ENCODE data around the gene LARGE1. TPM values are rescaled to one million over a fixed set of nuclear protein-coding genes. Genes with fewer than 3 reads are reported as not detected.

Gene LARGE1
- total RNA-seq, 1 donor from 2014 or later: 195 TPM

GRCh38 chr22:33835265-33835664 lies 85.0 kb downstream of the LARGE1 start:
- Mint-ChIP-seq H3K27ac (peak overlapping the region; percentile 78), H3K4me1 (ENCODE audit: low read depth) (peaks cover 32% of the 10 kb centered on the region), H3K27me3 (no peaks in the 10 kb centered on the region), H3K9me3 (ENCODE audit: low read depth) (no peaks in the 10 kb centered on the region), H3K4me3 (ENCODE audit: low read depth) (no peak overlapping the region), H3K36me3 (ENCODE audit: insufficient read depth) (no peaks in the 10 kb centered on the region)
- TF ChIP-seq CTCF (IDR thresholded peaks at IDR 0.05; ENCODE audit: unreplicated experiment): no peak
- DNase-seq (ENCODE audit: low spot score, unreplicated experiment): no peak

GRCh38 chr22:33832558-33833151 lies 87.6 kb downstream of the LARGE1 start:
- Mint-ChIP-seq H3K4me1 (ENCODE audit: low read depth) (peaks cover 30% of the 10 kb centered on the region), H3K27me3 (no peaks in the 10 kb centered on the region), H3K4me3 (ENCODE audit: low read depth) (no peak overlapping the region), H3K27ac (no peak overlapping the region), H3K9me3 (ENCODE audit: low read depth) (no peaks in the 10 kb centered on the region), H3K36me3 (ENCODE audit: insufficient read depth) (peaks cover 3% of the 10 kb centered on the region)
- TF ChIP-seq CTCF (IDR thresholded peaks at IDR 0.05; ENCODE audit: unreplicated experiment): no peak
- DNase-seq (ENCODE audit: low spot score, unreplicated experiment): no peak

- Mint-ChIP-seq H3K4me3 (ENCODE audit: low read depth) (no peak overlapping the region), H3K27ac (peak overlapping the region; percentile 4), H3K36me3 (ENCODE audit: insufficient read depth) (peaks cover 5% of the 10 kb centered on the region), H3K4me1 (ENCODE audit: low read depth) (peaks cover 30% of the 10 kb centered on the region), H3K27me3 (no peaks in the 10 kb centered on the region), H3K9me3 (ENCODE audit: low read depth) (no peaks in the 10 kb centered on the region)
- no peak for DNase-seq (ENCODE audit: low spot score, unreplicated experiment)
- TF ChIP-seq CTCF (IDR thresholded peaks at IDR 0.05; ENCODE audit: unreplicated experiment): no peak
These were observed 88.6 kb downstream of the LARGE1 start for GRCh38 chr22:33831651-33832050.

GRCh38 chr22:33831207-33831606 lies 89.1 kb downstream of the LARGE1 start:
- TF ChIP-seq CTCF (IDR thresholded peaks at IDR 0.05; ENCODE audit: unreplicated experiment): no peak
- Mint-ChIP-seq H3K27me3 (no peaks in the 10 kb centered on the region), H3K9me3 (ENCODE audit: low read depth) (no peaks in the 10 kb centered on the region), H3K4me1 (ENCODE audit: low read depth) (peaks cover 27% of the 10 kb centered on the region), H3K36me3 (ENCODE audit: insufficient read depth) (peaks cover 5% of the 10 kb centered on the region), H3K27ac (no peak overlapping the region), H3K4me3 (ENCODE audit: low read depth) (no peak overlapping the region)
- no peak for DNase-seq (ENCODE audit: low spot score, unreplicated experiment)

- Mint-ChIP-seq H3K9me3 (ENCODE audit: low read depth) (no peaks in the 10 kb centered on the region), H3K4me3 (ENCODE audit: low read depth) (no peak overlapping the region), H3K27me3 (no peaks in the 10 kb centered on the region), H3K4me1 (ENCODE audit: low read depth) (peaks cover 27% of the 10 kb centered on the region), H3K27ac (no peak overlapping the region), H3K36me3 (ENCODE audit: insufficient read depth) (peaks cover 5% of the 10 kb centered on the region)
- TF ChIP-seq CTCF (IDR thresholded peaks at IDR 0.05; ENCODE audit: unreplicated experiment): no peak
- no peak for DNase-seq (ENCODE audit: low spot score, unreplicated experiment)
These were observed 90.6 kb downstream of the LARGE1 start for GRCh38 chr22:33829546-33830280.
